HepG2 (cell line): Measurements from ENCODE around the gene SPG7. TPM values are rescaled to one million over a fixed set of nuclear protein-coding genes. Genes with fewer than 3 reads are reported as not detected.

Source experiments
- ATAC-seq: fragments of 200-7000 bp; cut with Tn5 transposase; 3 replicates; pipeline ENCODE4 v1.9.1; 2020; ENCODE audit warnings: mild to moderate bottlenecking, moderate library complexity
- BruUV-seq: library from RNA; stranded (reverse); fragments of 400-500 nt; replicated peaks from 2 replicates; lab custom pipeline; 2021; lab: Mats Ljungman, UMichigan
- CTCF ChIA-PET: fragments of 300-600 bp; formaldehyde crosslinking; extraction: SDS; loops from one replicate; lab custom pipeline; 2021; ENCODE audit warnings: low total read pairs, inconsistent platforms, low intra/inter-chr PET ratio; lab: Yijun Ruan, JAX
- POLR2A ChIA-PET: fragments of 350-600 bp; sonication (Branson Sonifier 250); formaldehyde crosslinking; loops from one replicate; lab custom pipeline; 2020; ENCODE audit warnings: antibody characterized with exemption, inconsistent platforms; lab: Yijun Ruan, JAX
- DNase-seq: peaks from one replicate; pipeline ENCODE4 v3.0.0-alpha.2; 2015; ENCODE audit warnings: low spot score
- FAIRE-seq: peaks from 3 replicates; lab custom pipeline; 2011; peaks lifted over from hg19 to GRCh38; lab: Jason Lieb, UNC
- H2AFZ ChIP-seq: one replicate; pipeline ENCODE4 v1.6.1; 2011; ENCODE audit warnings: low read length, inconsistent platforms
- H3K27ac ChIP-seq: fragments of 300-600 bp; 3 replicates; pipeline ENCODE4 v1.8.0; 2011; ENCODE audit warnings: mixed run types, mild to moderate bottlenecking, mixed read lengths, low read length, inconsistent platforms; ENCODE audit not compliant: insufficient read depth; ENCODE audit errors: extremely low read length
- H3K27me3 ChIP-seq, 2 experiments: fragments of 200-600 bp in 1 of 2; 2 replicates in 1 of 2; 3 replicates in 1 of 2; pipeline versions ENCODE4 v1.6.0 to v1.8.0; 2011; ENCODE audit warnings: low read length in 2 of 2, mild to moderate bottlenecking in 2 of 2, moderate library complexity in 2 of 2, inconsistent platforms in 1 of 2; ENCODE audit not compliant: insufficient read depth in 2 of 2, control insufficient read depth in 1 of 2
- H3K36me3 ChIP-seq, 2 experiments: fragments of 200-600 bp in 1 of 2; replicated peaks in 1 of 2; 2 replicates in 1 of 2; 3 replicates in 1 of 2; pipeline versions ENCODE4 v1.5.1 to v1.8.0; 2011; ENCODE audit warnings: low read length in 2 of 2, inconsistent platforms in 1 of 2; ENCODE audit not compliant: insufficient read depth in 2 of 2, control insufficient read depth in 1 of 2
- H3K4me1 ChIP-seq: 2 replicates; pipeline ENCODE4 v1.5.1; 2012; ENCODE audit warnings: low read length, inconsistent platforms; ENCODE audit not compliant: insufficient read depth
- H3K4me2 ChIP-seq: 2 replicates; pipeline ENCODE4 v1.6.0; 2011; ENCODE audit warnings: low read depth, low read length, inconsistent platforms
- H3K4me3 ChIP-seq, 3 experiments: fragments of 200-600 bp in 1 of 3; sonication (generic), shearing (Covaris generic) in 1 of 3; replicated peaks in 1 of 3; 2 replicates each; pipeline ENCODE4 v1.5.1; 2011 to 2016; ENCODE audit warnings: low read length in 3 of 3, inconsistent platforms in 2 of 3, low read depth in 2 of 3, mild to moderate bottlenecking in 2 of 3, control low read depth in 1 of 3, mixed read lengths in 1 of 3; ENCODE audit not compliant: insufficient read depth in 1 of 3
- H3K79me2 ChIP-seq: one replicate; pipeline ENCODE4 v1.6.1; 2011; ENCODE audit warnings: low read length, inconsistent platforms; ENCODE audit not compliant: insufficient read depth
- H3K9ac ChIP-seq: 2 replicates; pipeline ENCODE4 v1.6.0; 2011; ENCODE audit warnings: mild to moderate bottlenecking, low read depth, low read length, inconsistent platforms; ENCODE audit not compliant: insufficient read depth
- H3K9me3 ChIP-seq: 2 replicates; pipeline ENCODE4 v1.5.1; 2012; ENCODE audit warnings: mild to moderate bottlenecking, low read length
- H4K20me1 ChIP-seq: 2 replicates; pipeline ENCODE4 v1.6.0; 2011; ENCODE audit warnings: inconsistent platforms, mild to moderate bottlenecking, low read length, moderate library complexity; ENCODE audit not compliant: insufficient read depth
- ARID3A ChIP-seq: IDR thresholded peaks from 2 replicates; pipeline ENCODE4 v1.6.1; 2012; ENCODE audit warnings: low read depth, low read length, improper control_type of control experiment
- CENPX ChIP-seq: sonication (generic); formaldehyde crosslinking; IDR thresholded peaks from 2 replicates; pipeline ENCODE4 v1.9.0; 2021; ENCODE audit warnings: mild to moderate bottlenecking, missing genetic modification reagents, moderate library complexity
- GZF1 ChIP-seq: sonication (generic); formaldehyde crosslinking; IDR thresholded peaks from 2 replicates; pipeline ENCODE4 v1.5.1; 2020; ENCODE audit warnings: mild to moderate bottlenecking, missing genetic modification reagents
- NAIF1 ChIP-seq: sonication (generic); formaldehyde crosslinking; IDR thresholded peaks from 2 replicates; pipeline ENCODE4 v1.5.0; 2020; ENCODE audit warnings: mild to moderate bottlenecking, missing genetic modification reagents, borderline replicate concordance
- NR1H2 ChIP-seq: sonication (generic); formaldehyde crosslinking; IDR thresholded peaks from 2 replicates; pipeline ENCODE4 v1.8.1; 2022; ENCODE audit warnings: low read depth, missing genetic modification reagents, borderline replicate concordance
- RFX3 ChIP-seq: IDR thresholded peaks from 2 replicates; pipeline ENCODE4 v1.6.1; 2016; ENCODE audit warnings: missing biosample characterization, missing genetic modification reagents
- SIX4 ChIP-seq: sonication (generic); formaldehyde crosslinking; IDR thresholded peaks from 2 replicates; pipeline ENCODE4 v1.4.0; 2020; ENCODE audit warnings: missing genetic modification reagents
- TBX2 ChIP-seq: sonication (generic); formaldehyde crosslinking; IDR thresholded peaks from 2 replicates; pipeline ENCODE4 v1.5.0; 2020; ENCODE audit warnings: missing genetic modification reagents, mild to moderate bottlenecking, borderline replicate concordance
- YEATS2 ChIP-seq: sonication (generic); formaldehyde crosslinking; IDR thresholded peaks from 2 replicates; pipeline ENCODE4 v1.4.0; 2020; ENCODE audit warnings: missing genetic modification reagents, borderline replicate concordance
- YEATS4 ChIP-seq: sonication (generic); formaldehyde crosslinking; IDR thresholded peaks from 2 replicates; pipeline ENCODE4 v1.4.0; 2020; ENCODE audit warnings: missing genetic modification reagents, borderline replicate concordance
- ZBTB1 ChIP-seq: sonication (generic); formaldehyde crosslinking; IDR thresholded peaks from 2 replicates; pipeline ENCODE4 v1.4.0; 2020; ENCODE audit warnings: missing genetic modification reagents, borderline replicate concordance
- ZNF121 ChIP-seq: sonication (generic); formaldehyde crosslinking; IDR thresholded peaks from 2 replicates; pipeline ENCODE4 v1.5.0; 2020; ENCODE audit warnings: mild to moderate bottlenecking, missing genetic modification reagents
- ZNF382 ChIP-seq: sonication (generic); formaldehyde crosslinking; IDR thresholded peaks from 2 replicates; pipeline ENCODE4 v1.5.0; 2020; ENCODE audit warnings: missing genetic modification reagents, mild to moderate bottlenecking, borderline replicate concordance
- ZNF782 ChIP-seq: sonication (generic); formaldehyde crosslinking; IDR thresholded peaks from 2 replicates; pipeline ENCODE4 v1.4.0; 2020; ENCODE audit warnings: missing genetic modification reagents, mild to moderate bottlenecking, borderline replicate concordance
- WGBS: methylation state at CpG from one replicate; pipeline ENCODE4 v1.1.6; 2017; ENCODE audit warnings: low lambda C conversion rate; 5-methylcytosine and 5-hydroxymethylcytosine counted together
- in situ Hi-C: cut with HindIII; loops from 2 replicates; pipeline ENCODE4 v1.10.0; 2017; ENCODE audit warnings: low pct_unique_long_range_greater_than_20kb; ENCODE audit not compliant: extremely low pct_ligation_motif_present
- intact Hi-C: fragments of 100-400 bp; cut with micrococcal nuclease; formaldehyde crosslinking; loops from one replicate; pipeline ENCODE4 v1.10.0; 2022; ENCODE audit not compliant: unreplicated experiment
- polyA plus RNA-seq, 8 experiments: library from polyadenylated mRNA; depleted of rRNA in 3 of 8; stranded (reverse) in 7 of 8; unstranded in 1 of 8; fragments of >200 nt; fragmentation: Illumina TruSeq in 4 of 8; extraction: Trizol in 4 of 8; gene quantifications; 2 replicates each; pipeline versions ENCODE4 v1.2.1 to v1.2.3, GENCODE V29; 2011 to 2016; ENCODE audit warnings: low read depth in 4 of 8, missing spikeins in 1 of 8, mixed read lengths in 1 of 8; ENCODE audit not compliant: insufficient read depth in 1 of 8
- total RNA-seq, 5 experiments: library from RNA; depleted of rRNA; stranded (reverse); fragments of >200 nt; fragmentation: Illumina TruSeq; extraction: Trizol; gene quantifications; 2 replicates each; pipeline ENCODE4 v1.2.3, GENCODE V29; 2016; ENCODE audit warnings: low read depth in 1 of 5
- TF ChIP-seq, protein P1 (sequence below): sonication (generic); formaldehyde crosslinking; IDR thresholded peaks from 2 replicates; pipeline ENCODE4 v1.4.0; 2020; ENCODE audit warnings: mild to moderate bottlenecking, missing genetic modification reagents
- TF ChIP-seq, protein P2 (sequence below): sonication (generic); formaldehyde crosslinking; IDR thresholded peaks from 2 replicates; pipeline ENCODE4 v1.5.1; 2020; ENCODE audit warnings: mild to moderate bottlenecking, missing genetic modification reagents, borderline replicate concordance

SPG7 gene
- total and polyA plus RNA-seq, 2 of the 13 experiments (the other 11 are each of a cell fraction or from before 2014, with no cell fraction given) = 66.0 to 136 TPM

DNA sequence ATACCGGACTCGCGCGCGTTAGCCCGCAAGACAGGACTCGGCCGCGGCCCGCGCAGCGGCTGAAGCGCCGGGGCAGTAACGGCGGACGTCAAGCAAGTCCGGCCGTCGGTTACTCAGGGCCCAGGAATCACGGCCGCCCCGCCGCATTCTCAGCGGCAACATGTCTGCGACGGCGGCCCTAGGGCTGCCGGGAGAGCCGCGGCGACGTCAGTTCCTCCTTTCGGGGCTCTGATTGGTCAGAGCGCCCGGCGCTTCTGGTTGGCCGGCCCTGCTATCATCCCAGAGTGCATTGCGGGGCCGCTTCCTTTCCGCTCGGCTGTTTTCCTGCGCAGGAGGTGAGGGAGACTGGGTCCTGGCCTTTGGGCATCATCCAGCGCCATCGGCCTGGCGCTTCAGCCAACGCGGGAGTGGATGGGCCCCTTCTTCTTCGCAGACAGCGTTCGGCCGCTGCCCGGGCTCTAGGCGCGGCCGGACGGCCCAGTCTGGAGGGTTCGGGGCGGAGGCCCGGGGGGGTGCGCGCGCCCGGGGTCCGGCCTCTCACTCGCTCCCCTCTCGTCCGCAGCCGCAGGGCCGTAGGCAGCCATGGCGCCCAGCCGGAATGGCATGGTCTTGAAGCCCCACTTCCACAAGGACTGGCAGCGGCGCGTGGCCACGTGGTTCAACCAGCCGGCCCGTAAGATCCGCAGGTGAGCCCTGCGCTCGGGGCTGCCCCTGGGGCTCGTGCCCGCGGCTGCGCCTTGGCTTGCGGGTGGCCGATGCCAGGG is 52.4 kb downstream of the SPG7 start, which contains the start of gene RPL13:
TSS of gene RPL13 (plus strand) at position 305 of the 764 bp plus-strand sequence. CDS start at position 583, 278 bp downstream.
- no peak within 1 kb of the TSS for H2AFZ ChIP-seq
- TF ChIP-seq ZBTB1 (CRISPR knock-in tag) = no peak
- TF ChIP-seq ZNF382 (CRISPR knock-in tag) = no peak
- no peak for TF ChIP-seq CENPX (CRISPR knock-in tag)
- TF ChIP-seq RFX3 (CRISPR knock-in tag) = peak; percentile 11; the same call in 1 of the 2 replicates
- TF ChIP-seq GZF1 (CRISPR knock-in tag) = peak; percentile 72; the same call in 1 of the 2 replicates
- peak; percentile 86; the same call in 1 of the 2 replicates for TF ChIP-seq NAIF1 (CRISPR knock-in tag)
- TF ChIP-seq TBX2 (CRISPR knock-in tag) = no peak; the same call in 1 of the 2 replicates
- TF ChIP-seq, protein P1, sequence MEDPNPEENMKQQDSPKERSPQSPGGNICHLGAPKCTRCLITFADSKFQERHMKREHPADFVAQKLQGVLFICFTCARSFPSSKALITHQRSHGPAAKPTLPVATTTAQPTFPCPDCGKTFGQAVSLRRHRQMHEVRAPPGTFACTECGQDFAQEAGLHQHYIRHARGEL = peak; percentile 74; the same call in 1 of the 2 replicates
- peak; percentile 64 for TF ChIP-seq ZNF121 (CRISPR knock-in tag)
- no peak for TF ChIP-seq ARID3A
- peak; percentile 95 for TF ChIP-seq YEATS4
- TF ChIP-seq NR1H2 (CRISPR knock-in tag) = no peak; the same call in 1 of the 2 replicates
- peak; percentile 38; the same call in 1 of the 2 replicates for TF ChIP-seq SIX4 (CRISPR knock-in tag)
- peak; percentile 100 for TF ChIP-seq YEATS2 (CRISPR knock-in tag)
- TF ChIP-seq, protein P2, sequence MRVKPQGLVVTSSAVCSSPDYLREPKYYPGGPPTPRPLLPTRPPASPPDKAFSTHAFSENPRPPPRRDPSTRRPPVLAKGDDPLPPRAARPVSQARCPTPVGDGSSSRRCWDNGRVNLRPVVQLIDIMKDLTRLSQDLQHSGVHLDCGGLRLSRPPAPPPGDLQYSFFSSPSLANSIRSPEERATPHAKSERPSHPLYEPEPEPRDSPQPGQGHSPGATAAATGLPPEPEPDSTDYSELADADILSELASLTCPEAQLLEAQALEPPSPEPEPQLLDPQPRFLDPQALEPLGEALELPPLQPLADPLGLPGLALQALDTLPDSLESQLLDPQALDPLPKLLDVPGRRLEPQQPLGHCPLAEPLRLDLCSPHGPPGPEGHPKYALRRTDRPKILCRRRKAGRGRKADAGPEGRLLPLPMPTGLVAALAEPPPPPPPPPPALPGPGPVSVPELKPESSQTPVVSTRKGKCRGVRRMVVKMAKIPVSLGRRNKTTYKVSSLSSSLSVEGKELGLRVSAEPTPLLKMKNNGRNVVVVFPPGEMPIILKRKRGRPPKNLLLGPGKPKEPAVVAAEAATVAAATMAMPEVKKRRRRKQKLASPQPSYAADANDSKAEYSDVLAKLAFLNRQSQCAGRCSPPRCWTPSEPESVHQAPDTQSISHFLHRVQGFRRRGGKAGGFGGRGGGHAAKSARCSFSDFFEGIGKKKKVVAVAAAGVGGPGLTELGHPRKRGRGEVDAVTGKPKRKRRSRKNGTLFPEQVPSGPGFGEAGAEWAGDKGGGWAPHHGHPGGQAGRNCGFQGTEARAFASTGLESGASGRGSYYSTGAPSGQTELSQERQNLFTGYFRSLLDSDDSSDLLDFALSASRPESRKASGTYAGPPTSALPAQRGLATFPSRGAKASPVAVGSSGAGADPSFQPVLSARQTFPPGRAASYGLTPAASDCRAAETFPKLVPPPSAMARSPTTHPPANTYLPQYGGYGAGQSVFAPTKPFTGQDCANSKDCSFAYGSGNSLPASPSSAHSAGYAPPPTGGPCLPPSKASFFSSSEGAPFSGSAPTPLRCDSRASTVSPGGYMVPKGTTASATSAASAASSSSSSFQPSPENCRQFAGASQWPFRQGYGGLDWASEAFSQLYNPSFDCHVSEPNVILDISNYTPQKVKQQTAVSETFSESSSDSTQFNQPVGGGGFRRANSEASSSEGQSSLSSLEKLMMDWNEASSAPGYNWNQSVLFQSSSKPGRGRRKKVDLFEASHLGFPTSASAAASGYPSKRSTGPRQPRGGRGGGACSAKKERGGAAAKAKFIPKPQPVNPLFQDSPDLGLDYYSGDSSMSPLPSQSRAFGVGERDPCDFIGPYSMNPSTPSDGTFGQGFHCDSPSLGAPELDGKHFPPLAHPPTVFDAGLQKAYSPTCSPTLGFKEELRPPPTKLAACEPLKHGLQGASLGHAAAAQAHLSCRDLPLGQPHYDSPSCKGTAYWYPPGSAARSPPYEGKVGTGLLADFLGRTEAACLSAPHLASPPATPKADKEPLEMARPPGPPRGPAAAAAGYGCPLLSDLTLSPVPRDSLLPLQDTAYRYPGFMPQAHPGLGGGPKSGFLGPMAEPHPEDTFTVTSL (CRISPR knock-in tag) = peak; percentile 66
- TF ChIP-seq ZNF782 (CRISPR knock-in tag) = peak; percentile 96

More for the DNA sequence above, 52.4 kb downstream of the SPG7 start, which contains the start of gene RPL13:
- ATAC-seq (peak; percentile 81), DNase-seq (peak; percentile 95), FAIRE-seq (no peak)
- Histone ChIP-seq H4K20me1 (peaks cover 49% of the 10 kb centered on the region), H3K9me3 (no peaks in the 10 kb centered on the region), H3K36me3 (peaks cover 33 to 51% of the 10 kb centered on the region in 2 experiments), H3K4me1 (peaks cover 69% of the 10 kb centered on the region), H3K79me2 (peaks cover 25% of the 10 kb centered on the region), H3K9ac (peak within 1 kb of the TSS; percentile 100), H3K27me3 (no peaks in the 10 kb centered on the region), H3K4me2 (peak within 1 kb of the TSS; percentile 97), H3K27ac (peak within 1 kb of the TSS; percentile 98), H3K4me3 (peak within 1 kb of the TSS; percentile 96 to 97 (median 97))
- POLR2A ChIA-PET = interaction anchor here (1.6 kb wide), 1 partner anchor 52 kb away, joined by 4 read pairs; no protein-coding TSS in a partner anchor
- no TSS peak for BruUV-seq
- in situ Hi-C loops (no loop called here), intact Hi-C loops (no loop called here)
- CTCF ChIA-PET = no interaction called here
- 1% methylated on average over 16 of the region's 87 CpGs for WGBS
